ENCODE data around the gene CD8B2.
"Not testable (repeated sequence)": the region's sequence is repeated elsewhere in the genome, so short reads cannot be mapped to it uniquely, and the experiment has no call there.

The CD8B2 gene

DNA sequence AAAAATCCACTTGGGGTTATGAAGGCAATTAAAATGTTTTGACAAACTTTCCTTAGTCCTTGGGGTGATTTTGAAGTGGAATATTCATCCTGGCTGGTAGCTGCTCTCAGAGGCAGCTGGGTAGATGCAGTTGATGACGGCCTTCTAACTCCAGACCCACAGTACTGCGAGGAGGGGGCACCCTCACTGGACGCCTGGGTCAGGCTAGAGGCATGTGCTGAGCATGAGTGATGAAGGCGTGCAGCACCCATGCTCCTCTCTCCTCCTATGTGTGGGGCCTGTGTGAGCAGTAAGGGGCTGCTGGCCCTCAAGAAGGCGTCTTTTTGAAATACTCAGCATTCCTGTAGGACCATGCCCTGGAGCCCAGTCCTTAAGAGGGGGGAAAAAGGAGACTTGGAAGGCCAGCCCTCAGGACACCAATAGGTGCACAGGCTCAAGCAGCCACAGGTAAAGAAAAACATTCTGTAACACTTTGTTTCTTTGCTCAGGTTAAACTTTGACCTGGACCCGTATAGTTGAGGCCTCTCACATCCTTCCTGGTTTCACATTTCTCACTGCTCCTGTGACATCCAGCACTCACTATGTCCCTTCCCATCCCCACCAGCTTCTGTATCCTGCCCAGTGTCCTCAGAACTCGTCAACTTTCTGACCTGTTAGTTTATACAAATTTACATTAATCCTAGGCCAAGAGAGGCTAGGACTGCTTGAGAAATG, 64.4 kb downstream of the CD8B2 start:
- no peak for DNase-seq (ENCODE audit: low read depth)

- no peak for DNase-seq (ENCODE audit: low read depth)
Observed at GRCh38 chr2:106552921-106553320, 65.8 kb downstream of the CD8B2 start.

DNA sequence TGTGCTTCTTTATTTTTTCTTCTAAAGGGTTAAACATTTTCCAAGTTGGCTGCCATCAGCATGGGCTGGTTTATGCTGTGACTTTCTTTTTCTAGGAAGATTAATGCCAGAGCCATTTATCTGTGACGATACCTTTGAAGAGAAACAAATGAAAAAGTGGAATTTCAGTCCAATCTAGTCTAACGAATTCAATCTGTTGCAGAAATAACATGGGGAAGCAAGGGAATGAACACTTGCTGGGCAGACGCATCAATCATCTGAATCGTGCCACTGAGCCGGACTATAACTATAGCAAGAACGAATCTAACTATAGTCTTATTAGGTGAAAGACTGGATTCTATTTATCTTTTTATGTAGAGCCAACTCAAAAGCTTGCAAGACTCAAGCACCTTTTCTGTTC, 66.2 kb downstream of the CD8B2 start:
- DNase-seq (ENCODE audit: low read depth): no peak

GRCh38 chr2:106554411-106554810, 67.2 kb downstream of the CD8B2 start:
- no peak for DNase-seq (ENCODE audit: low read depth)

DNA sequence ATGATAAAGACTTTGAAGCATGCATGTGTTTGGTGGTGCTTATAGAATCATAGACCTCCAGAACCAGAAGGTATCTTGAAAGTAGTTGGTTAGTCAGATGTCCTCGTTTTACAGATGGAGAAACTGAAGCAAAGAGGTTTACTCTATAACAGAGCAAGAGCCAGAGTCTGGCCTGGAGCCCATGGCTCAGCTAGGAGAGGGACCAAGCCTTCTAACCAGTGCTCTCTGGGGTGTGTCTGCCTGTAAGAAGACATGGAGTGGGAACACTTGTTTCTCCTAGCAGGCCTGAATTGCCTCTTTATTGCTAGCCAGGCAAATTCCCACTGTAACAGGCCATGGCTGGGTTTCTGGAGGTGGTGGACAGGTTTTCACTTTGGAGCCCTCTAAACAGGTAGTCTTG, 67.9 kb downstream of the CD8B2 start:
- DNase-seq (ENCODE audit: low read depth): no peak

- DNase-seq (ENCODE audit: low read depth): not testable (repeated sequence)
Observed at GRCh38 chr2:106559786-106560185, 72.6 kb downstream of the CD8B2 start.

DNA sequence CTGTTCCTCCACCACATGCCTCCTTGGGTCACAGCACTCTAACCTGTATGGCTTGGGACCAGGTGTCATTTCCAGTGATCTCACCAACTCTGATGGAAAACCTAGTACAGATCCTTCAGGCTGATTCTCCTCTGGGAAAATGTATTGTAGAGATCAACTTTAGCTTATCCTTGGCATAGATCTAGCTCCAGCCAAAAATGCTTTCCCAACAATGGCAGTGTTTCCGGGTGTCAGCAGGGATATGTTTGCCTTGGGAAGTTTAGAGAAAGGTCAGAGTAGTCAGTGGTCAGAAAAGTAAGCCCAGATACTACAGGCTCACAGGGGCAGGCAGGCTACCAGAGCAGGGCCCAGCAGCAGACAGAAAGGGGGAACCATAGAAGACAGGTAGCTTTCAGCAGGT, 73.6 kb downstream of the CD8B2 start:
- DNase-seq (ENCODE audit: low read depth): no peak

GRCh38 chr2:106561356-106561755, 74.2 kb downstream of the CD8B2 start:
- DNase-seq (ENCODE audit: low read depth): no peak

- no peak for DNase-seq (ENCODE audit: low read depth)
Observed at GRCh38 chr2:106561803-106562202, 74.6 kb downstream of the CD8B2 start.

DNA sequence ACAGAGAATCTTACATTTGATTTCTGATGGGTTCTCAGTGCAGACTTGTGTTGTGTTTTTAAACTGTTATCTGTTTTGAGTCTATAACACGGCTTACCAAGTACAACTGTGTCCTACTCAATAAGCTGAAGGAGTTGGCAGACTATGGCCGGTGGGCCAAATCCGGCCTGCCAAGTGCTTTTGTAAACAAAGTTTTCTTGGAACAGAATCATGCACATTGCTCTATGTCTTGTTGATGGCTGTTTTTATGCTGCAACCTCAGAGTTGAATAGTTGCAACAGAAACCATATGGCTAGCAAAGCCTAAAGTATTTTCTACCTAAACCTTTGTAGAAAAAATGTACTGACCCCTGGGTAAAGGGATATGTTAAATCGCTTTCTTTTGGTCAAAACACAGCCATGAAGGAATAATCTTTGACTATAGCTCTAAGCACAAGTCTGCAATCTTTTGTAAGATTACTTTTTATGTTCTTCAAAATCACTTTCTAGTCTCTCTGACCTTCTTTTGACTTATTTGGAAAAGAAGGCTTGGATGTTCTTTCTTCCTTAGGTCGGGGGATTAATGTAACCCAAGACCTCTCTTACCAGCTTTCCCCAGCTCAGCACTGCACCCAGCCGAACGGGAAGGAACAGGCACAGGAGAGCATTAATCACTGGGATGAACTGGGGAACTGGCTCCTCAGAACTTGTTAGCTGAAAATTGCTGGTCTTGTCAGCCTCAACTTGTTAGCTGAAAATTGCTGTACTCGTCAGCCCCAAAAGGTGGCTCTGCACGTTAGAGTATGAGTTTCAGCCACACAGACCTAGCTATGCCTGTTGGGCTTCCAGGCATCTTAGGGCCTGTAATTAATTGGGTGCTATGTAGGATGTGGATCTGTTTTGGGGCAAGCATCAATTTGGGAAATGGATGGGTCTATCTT, 75.4 kb downstream of the CD8B2 start:
- DNase-seq (ENCODE audit: low read depth): no peak

GRCh38 chr2:106563195-106563594, 76.0 kb downstream of the CD8B2 start:
- DNase-seq (ENCODE audit: low read depth): no peak

DNA sequence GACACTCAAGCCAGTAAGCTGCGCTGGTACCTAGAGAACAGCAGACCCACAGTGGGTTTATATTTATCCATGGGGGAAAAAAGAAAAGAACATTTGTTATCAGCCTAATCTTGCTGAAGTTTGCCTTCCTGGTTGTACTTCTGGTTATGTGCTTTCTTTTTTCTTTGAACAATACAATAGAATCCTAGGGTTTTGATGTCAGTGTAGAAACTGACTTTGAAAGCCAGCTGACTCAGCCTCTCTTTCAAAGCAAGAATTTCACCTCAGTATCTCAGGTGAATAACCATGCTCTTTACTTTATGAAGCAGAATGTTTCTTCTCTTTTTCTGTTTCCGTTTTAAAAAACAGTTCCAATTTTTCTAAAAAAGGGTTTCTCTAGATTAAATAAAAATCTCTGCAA, 78.4 kb downstream of the CD8B2 start:
- no peak for DNase-seq (ENCODE audit: low read depth)

GRCh38 chr2:106566050-106566449, 78.9 kb downstream of the CD8B2 start:
- DNase-seq (ENCODE audit: low read depth): no peak

GRCh38 chr2:106566484-106566883, 79.3 kb downstream of the CD8B2 start:
- DNase-seq (ENCODE audit: low read depth): not testable (repeated sequence)

DNA sequence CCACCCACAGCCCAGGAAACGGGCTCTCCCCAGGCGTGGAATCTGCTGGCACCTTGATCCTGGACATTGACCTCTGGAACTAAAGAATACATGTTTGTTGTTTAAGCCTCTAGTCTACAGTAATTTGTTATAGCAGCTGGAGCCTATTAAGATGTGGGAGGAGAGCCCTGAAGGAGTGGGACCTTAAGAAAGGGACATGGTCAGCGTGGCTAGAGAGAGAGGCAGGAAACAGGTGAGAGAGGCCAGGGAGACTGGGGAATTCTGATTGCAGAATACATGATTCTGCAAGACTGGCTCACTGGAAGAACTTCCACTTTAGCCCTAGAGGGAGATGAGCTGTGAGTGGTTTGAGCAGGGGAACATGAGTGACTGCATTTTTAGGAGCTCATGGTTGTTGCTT, 83.2 kb downstream of the CD8B2 start:
- DNase-seq (ENCODE audit: low read depth): no peak
